HepG2 (cell line): ENCODE measurements around the gene PADI4. TPM values are rescaled to one million over a fixed set of nuclear protein-coding genes. Genes with fewer than 3 reads are reported as not detected.

ENCODE experiments used
- CEBPZ ChIP-seq: IDR thresholded peaks from 2 replicates; pipeline ENCODE4 v1.6.1; 2012; ENCODE audit warnings: low read length, improper control_type of control experiment
- FOXK2 ChIP-seq: fragments of 450-650 bp; IDR thresholded peaks from 2 replicates; pipeline ENCODE4 v1.6.1; 2016
- FOXM1 ChIP-seq: sonication (generic); formaldehyde crosslinking; IDR thresholded peaks from 2 replicates; pipeline ENCODE4 v1.5.0; 2020; ENCODE audit warnings: missing genetic modification reagents
- GATA4 ChIP-seq: sonication (generic); IDR thresholded peaks from 2 replicates; pipeline ENCODE4 v1.6.1; 2016; ENCODE audit warnings: antibody characterized with exemption, low read depth, borderline replicate concordance
- ISX ChIP-seq: sonication (generic); formaldehyde crosslinking; conservative IDR thresholded peaks from 2 replicates; pipeline ENCODE4 v1.5.0; 2020; ENCODE audit warnings: missing genetic modification reagents
- JARID2 ChIP-seq: sonication (generic); formaldehyde crosslinking; IDR thresholded peaks from 2 replicates; pipeline ENCODE4 v1.8.1; 2023; ENCODE audit warnings: missing genetic modification reagents, inconsistent platforms; ENCODE audit not compliant: insufficient replicate concordance
- KAT7 ChIP-seq: IDR thresholded peaks from 2 replicates; pipeline ENCODE4 v1.6.1; 2018; ENCODE audit warnings: borderline replicate concordance, missing compliant biosample characterization
- KDM2A ChIP-seq: sonication (generic); formaldehyde crosslinking; IDR thresholded peaks from 2 replicates; pipeline ENCODE4 v1.4.0; 2020; ENCODE audit warnings: low read depth, missing genetic modification reagents, borderline replicate concordance
- ONECUT2 ChIP-seq: sonication (generic); formaldehyde crosslinking; IDR thresholded peaks from 2 replicates; pipeline ENCODE4 v1.4.0; 2020; ENCODE audit warnings: missing genetic modification reagents
- POGK ChIP-seq: sonication (generic); formaldehyde crosslinking; conservative IDR thresholded peaks from 2 replicates; pipeline ENCODE4 v1.8.0; 2022; ENCODE audit warnings: mild to moderate bottlenecking, moderate library complexity, missing genetic modification reagents
- RERE ChIP-seq: IDR thresholded peaks from 2 replicates; pipeline ENCODE4 v1.6.1; 2016; ENCODE audit warnings: low read depth, missing genetic modification reagents, missing compliant biosample characterization
- SMARCE1 ChIP-seq: fragments of 450-650 bp; IDR thresholded peaks from 2 replicates; pipeline ENCODE4 v1.6.1; 2017; ENCODE audit warnings: borderline replicate concordance
- SYNCRIP ChIP-seq: fragments of 200-400 bp; formaldehyde crosslinking; IDR thresholded peaks from 2 replicates; pipeline ENCODE4 v1.6.1; 2018; ENCODE audit warnings: mild to moderate bottlenecking, low read depth, low read length; ENCODE audit not compliant: insufficient read depth
- TBP ChIP-seq: sonication (generic); formaldehyde crosslinking; IDR thresholded peaks from 2 replicates; pipeline ENCODE4 v1.5.0; 2020; ENCODE audit warnings: missing genetic modification reagents
- ZBTB3 ChIP-seq: sonication (generic); formaldehyde crosslinking; IDR thresholded peaks from 2 replicates; pipeline ENCODE4 v1.4.0; 2020; ENCODE audit warnings: low read depth, mild to moderate bottlenecking, moderate library complexity, missing genetic modification reagents, borderline replicate concordance
- ZNF10 ChIP-seq: sonication (generic); formaldehyde crosslinking; IDR thresholded peaks from 2 replicates; pipeline ENCODE4 v1.4.0; 2020; ENCODE audit warnings: mild to moderate bottlenecking, low read depth, missing genetic modification reagents, borderline replicate concordance
- ZNF33B ChIP-seq: sonication (generic); formaldehyde crosslinking; IDR thresholded peaks from 2 replicates; pipeline ENCODE4 v1.5.1; 2020; ENCODE audit warnings: mild to moderate bottlenecking, missing genetic modification reagents
- ZNF383 ChIP-seq: sonication (generic); formaldehyde crosslinking; IDR thresholded peaks from 2 replicates; pipeline ENCODE4 v1.4.0; 2020; ENCODE audit warnings: missing genetic modification reagents, mild to moderate bottlenecking, borderline replicate concordance
- ZNF430 ChIP-seq: sonication (generic); formaldehyde crosslinking; IDR thresholded peaks from 2 replicates; pipeline ENCODE4 v1.9.0; 2021; ENCODE audit warnings: mild to moderate bottlenecking, missing genetic modification reagents
- ZNF484 ChIP-seq: sonication (generic); formaldehyde crosslinking; IDR thresholded peaks from 2 replicates; pipeline ENCODE4 v1.5.1; 2020; ENCODE audit warnings: mild to moderate bottlenecking, low read depth, missing genetic modification reagents, borderline replicate concordance
- polyA plus RNA-seq, 8 experiments: library from polyadenylated mRNA; depleted of rRNA in 3 of 8; stranded (reverse) in 7 of 8; unstranded in 1 of 8; fragments of >200 nt; fragmentation: Illumina TruSeq in 4 of 8; extraction: Trizol in 4 of 8; gene quantifications; 2 replicates each; pipeline versions ENCODE4 v1.2.1 to v1.2.3, GENCODE V29; 2011 to 2016; ENCODE audit warnings: low read depth in 4 of 8, missing spikeins in 1 of 8, mixed read lengths in 1 of 8; ENCODE audit not compliant: insufficient read depth in 1 of 8
- total RNA-seq, 5 experiments: library from RNA; depleted of rRNA; stranded (reverse); fragments of >200 nt; fragmentation: Illumina TruSeq; extraction: Trizol; gene quantifications; 2 replicates each; pipeline ENCODE4 v1.2.3, GENCODE V29; 2016; ENCODE audit warnings: low read depth in 1 of 5

The PADI4 gene
- total and polyA plus RNA-seq, 2 of the 13 experiments (the other 11 are each of a cell fraction or from before 2014, with no cell fraction given) = 0.04 TPM

GRCh38 chr1:17405898-17406759 is 98.1 kb downstream of the PADI4 start (continued):
- no peak for TF ChIP-seq RERE (CRISPR knock-in tag)
- TF ChIP-seq ZNF33B (CRISPR knock-in tag) = no peak
- TF ChIP-seq ZBTB3 = no peak
- TF ChIP-seq CEBPZ = no peak
- no peak for TF ChIP-seq ISX (CRISPR knock-in tag)
- no peak for TF ChIP-seq ZNF430 (CRISPR knock-in tag)
- TF ChIP-seq TBP (CRISPR knock-in tag) = no peak
- no peak for TF ChIP-seq POGK (CRISPR knock-in tag)
- TF ChIP-seq GATA4 = no peak
- TF ChIP-seq ONECUT2 (CRISPR knock-in tag) = no peak
- TF ChIP-seq ZNF484 (CRISPR knock-in tag) = no peak
- TF ChIP-seq SYNCRIP = no peak
- TF ChIP-seq FOXK2 = no peak
- no peak for TF ChIP-seq ZNF383 (CRISPR knock-in tag)
- no peak for TF ChIP-seq JARID2 (CRISPR knock-in tag)
- no peak for TF ChIP-seq KAT7 (CRISPR knock-in tag)
- TF ChIP-seq KDM2A (CRISPR knock-in tag) = peak; percentile 73
- no peak for TF ChIP-seq ZNF10 (CRISPR knock-in tag)
- no peak for TF ChIP-seq SMARCE1
- TF ChIP-seq FOXM1 (CRISPR knock-in tag) = no peak
